ENCODE data around the gene APOBEC3B. TPM values are rescaled to one million over a fixed set of nuclear protein-coding genes. Genes with fewer than 3 reads are reported as not detected.

The APOBEC3B gene
- total and polyA plus RNA-seq, 9 of the 15 experiments (the other 6 are each of a cell fraction or from before 2014, with no cell fraction given): 5.9 to 166 (median 43.2) TPM

DNA sequence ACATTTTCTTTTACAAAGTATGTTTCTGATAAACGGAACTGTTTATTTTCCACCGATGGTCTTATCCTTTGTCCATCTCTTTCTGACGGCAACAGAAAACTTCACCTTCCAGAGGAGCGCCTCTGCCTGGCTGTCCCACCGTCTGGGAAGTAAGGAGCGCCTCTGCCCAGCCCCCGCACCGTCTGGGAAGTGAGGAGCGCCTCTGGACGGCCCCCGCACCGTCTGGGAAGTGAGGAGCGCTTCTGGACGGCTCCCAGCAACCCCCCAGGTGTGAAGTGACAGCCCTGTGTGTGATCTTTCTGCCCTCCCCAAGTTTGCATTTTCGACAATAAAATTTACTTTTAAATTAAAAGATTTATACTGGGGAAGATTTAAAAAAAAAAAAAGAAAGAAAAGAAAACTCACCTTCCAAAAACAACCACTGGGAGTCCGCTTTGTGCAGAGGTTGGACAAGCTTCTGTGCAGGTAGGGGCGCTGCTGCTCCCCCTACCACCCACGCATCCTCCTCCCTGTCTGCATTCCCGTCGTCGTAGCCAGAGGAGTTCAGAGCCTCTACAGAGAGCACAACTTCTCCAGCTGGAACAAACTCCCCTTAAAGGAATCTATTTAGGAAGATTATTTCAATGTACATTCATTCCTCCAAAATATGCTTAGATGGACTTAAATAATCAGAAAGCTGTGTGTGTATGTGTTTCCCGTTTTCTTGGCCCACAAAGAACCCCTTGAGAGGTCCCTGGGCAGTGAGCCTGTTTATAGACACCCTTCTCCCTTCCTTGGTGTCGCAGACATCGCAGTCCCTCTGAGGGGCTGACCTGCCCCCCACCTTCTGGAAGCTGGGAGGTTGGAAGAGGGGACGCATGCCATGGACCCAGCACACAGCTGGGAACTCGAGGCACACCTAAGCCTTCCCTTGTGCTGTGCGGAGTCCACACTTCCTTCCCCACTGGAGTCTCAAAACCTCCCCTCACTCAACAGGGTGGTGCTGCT lies 849 bp upstream of the APOBEC3B start (continued):
- TF ChIP-seq ILK (tag; IDR thresholded peaks at IDR 0.05; ENCODE audit: borderline replicate concordance, low read depth) (no peak), EGR1 (conservative IDR thresholded peaks at IDR 0.05) (peak; percentile 96), CREM (IDR thresholded peaks at IDR 0.05; ENCODE audit: low read depth) (0 out of 2 replicates have a peak, but pooled peaks have one; percentile 14), BRD9 (IDR thresholded peaks at IDR 0.05; ENCODE audit: low read depth, partially characterized antibody) (no peak), ZNF197 (CRISPR knock-in tag; IDR thresholded peaks at IDR 0.05; ENCODE audit: low read depth) (no peak), EWSR1 (IDR thresholded peaks at IDR 0.05; ENCODE audit: borderline replicate concordance, low read depth, partially characterized antibody) (no peak), TAF1 (IDR thresholded peaks at IDR 0.05; ENCODE audit: control insufficient read depth, extremely low read depth, insufficient read depth, low read length, severe bottlenecking) (peak; percentile 27), E2F6 (IDR thresholded peaks at IDR 0.05; ENCODE audit: borderline replicate concordance in 1 of 2, extremely low read depth in 1 of 2, insufficient read depth in 1 of 2, insufficient read length in 1 of 2, low read depth in 1 of 2, low read length in 1 of 2, poor library complexity in 1 of 2, severe bottlenecking in 1 of 2) (peak in 1 of 2 experiments; percentile 21), ZBTB1 (CRISPR knock-in tag; IDR thresholded peaks at IDR 0.05; ENCODE audit: borderline replicate concordance, low read depth) (no peak), SMARCC2 (IDR thresholded peaks at IDR 0.05; ENCODE audit: low read depth) (no peak), RAD21 (CRISPR knock-in tag; conservative IDR thresholded peaks at IDR 0.05 in 1 of 2, IDR thresholded peaks at IDR 0.05 in 1 of 2) (peak in 1 of 2 experiments; percentile 10; a peak in 1 of 4 replicates), ZBTB7A (IDR thresholded peaks at IDR 0.05; ENCODE audit: borderline replicate concordance, control insufficient read depth, low read depth, low read length) (peak; percentile 66; the same call in 1 of the 2 replicates)
- TF ChIP-seq, protein P1, sequence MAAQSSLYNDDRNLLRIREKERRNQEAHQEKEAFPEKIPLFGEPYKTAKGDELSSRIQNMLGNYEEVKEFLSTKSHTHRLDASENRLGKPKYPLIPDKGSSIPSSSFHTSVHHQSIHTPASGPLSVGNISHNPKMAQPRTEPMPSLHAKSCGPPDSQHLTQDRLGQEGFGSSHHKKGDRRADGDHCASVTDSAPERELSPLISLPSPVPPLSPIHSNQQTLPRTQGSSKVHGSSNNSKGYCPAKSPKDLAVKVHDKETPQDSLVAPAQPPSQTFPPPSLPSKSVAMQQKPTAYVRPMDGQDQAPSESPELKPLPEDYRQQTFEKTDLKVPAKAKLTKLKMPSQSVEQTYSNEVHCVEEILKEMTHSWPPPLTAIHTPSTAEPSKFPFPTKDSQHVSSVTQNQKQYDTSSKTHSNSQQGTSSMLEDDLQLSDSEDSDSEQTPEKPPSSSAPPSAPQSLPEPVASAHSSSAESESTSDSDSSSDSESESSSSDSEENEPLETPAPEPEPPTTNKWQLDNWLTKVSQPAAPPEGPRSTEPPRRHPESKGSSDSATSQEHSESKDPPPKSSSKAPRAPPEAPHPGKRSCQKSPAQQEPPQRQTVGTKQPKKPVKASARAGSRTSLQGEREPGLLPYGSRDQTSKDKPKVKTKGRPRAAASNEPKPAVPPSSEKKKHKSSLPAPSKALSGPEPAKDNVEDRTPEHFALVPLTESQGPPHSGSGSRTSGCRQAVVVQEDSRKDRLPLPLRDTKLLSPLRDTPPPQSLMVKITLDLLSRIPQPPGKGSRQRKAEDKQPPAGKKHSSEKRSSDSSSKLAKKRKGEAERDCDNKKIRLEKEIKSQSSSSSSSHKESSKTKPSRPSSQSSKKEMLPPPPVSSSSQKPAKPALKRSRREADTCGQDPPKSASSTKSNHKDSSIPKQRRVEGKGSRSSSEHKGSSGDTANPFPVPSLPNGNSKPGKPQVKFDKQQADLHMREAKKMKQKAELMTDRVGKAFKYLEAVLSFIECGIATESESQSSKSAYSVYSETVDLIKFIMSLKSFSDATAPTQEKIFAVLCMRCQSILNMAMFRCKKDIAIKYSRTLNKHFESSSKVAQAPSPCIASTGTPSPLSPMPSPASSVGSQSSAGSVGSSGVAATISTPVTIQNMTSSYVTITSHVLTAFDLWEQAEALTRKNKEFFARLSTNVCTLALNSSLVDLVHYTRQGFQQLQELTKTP (IDR thresholded peaks at IDR 0.05; ENCODE audit: low read depth in 1 of 2, partially characterized antibody in 2 of 2): no peak

All from K562 (cell line).